VCaP (cell line): Measurements from ENCODE around the gene CLCN6.

Source experiments
- H3K27ac ChIP-seq: fragments of 450-650 bp; 2 replicates; pipeline ENCODE4 v1.5.1; 2017
- TF ChIP-seq, protein P1 (sequence below): fragments of 450-650 bp; conservative IDR thresholded peaks from 2 replicates; pipeline ENCODE4 v1.5.1; 2017; ENCODE audit warnings: mild to moderate bottlenecking, moderate library complexity

Gene CLCN6

DNA sequence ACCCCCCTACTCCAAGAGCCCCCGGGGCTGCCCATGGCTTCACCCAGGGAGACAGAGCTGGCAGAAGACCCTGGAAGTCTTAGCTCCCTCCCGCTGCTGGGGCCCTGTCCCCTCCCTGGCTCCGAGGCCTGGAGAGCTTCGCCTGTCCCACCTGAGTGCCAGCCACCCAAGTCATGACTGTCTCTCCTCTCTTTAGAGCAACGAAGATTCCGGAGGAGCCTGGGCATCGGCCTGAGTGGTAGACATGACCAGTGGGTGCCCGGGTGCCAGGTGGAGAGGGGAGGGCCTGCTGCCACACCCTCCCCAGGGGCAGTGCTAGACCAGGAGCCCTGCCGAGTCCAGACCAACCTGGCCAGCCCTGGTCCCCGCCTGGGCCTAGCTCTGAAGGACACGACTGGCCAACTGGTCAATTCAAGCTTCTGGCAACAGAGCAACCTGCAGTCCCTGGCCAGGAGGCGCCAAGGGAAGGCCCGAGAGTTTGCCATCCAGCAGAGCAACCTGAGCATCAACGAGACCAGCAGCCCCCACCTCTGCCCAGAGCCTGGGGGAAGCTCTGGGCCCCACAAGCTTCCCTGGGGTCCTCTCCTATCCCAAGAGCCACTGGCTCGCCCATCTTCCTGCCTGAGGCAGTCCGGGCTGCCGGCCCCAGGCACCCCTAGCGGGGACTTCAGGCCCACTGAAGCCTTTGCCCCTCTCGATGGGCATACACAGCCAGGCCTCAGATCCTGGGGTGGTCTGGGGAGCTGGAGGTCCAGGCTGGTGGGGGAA lies 40.1 kb upstream of the CLCN6 start:
- no peak overlapping the region for H3K27ac ChIP-seq
- TF ChIP-seq, protein P1, sequence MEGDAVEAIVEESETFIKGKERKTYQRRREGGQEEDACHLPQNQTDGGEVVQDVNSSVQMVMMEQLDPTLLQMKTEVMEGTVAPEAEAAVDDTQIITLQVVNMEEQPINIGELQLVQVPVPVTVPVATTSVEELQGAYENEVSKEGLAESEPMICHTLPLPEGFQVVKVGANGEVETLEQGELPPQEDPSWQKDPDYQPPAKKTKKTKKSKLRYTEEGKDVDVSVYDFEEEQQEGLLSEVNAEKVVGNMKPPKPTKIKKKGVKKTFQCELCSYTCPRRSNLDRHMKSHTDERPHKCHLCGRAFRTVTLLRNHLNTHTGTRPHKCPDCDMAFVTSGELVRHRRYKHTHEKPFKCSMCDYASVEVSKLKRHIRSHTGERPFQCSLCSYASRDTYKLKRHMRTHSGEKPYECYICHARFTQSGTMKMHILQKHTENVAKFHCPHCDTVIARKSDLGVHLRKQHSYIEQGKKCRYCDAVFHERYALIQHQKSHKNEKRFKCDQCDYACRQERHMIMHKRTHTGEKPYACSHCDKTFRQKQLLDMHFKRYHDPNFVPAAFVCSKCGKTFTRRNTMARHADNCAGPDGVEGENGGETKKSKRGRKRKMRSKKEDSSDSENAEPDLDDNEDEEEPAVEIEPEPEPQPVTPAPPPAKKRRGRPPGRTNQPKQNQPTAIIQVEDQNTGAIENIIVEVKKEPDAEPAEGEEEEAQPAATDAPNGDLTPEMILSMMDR: no peak

DNA sequence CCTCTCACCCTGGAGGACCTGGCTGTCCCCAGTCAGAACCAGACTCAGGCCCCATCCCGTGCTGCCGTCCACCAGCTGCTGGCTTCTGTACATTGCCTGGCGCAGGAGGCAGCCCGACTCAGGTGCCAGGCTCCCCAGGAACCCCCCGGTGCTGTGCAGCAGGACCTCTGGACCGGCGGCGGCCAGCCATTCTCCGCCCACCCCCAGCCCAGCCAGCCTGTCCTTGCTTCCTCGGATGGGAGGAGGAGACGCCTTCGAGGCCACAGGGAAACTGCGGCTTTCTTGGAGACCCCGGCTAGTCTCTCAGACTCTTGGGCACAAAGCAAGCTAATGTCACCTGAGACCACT lies 39.6 kb upstream of the CLCN6 start:
- TF ChIP-seq, protein P1: no peak
- no peak overlapping the region for H3K27ac ChIP-seq

DNA sequence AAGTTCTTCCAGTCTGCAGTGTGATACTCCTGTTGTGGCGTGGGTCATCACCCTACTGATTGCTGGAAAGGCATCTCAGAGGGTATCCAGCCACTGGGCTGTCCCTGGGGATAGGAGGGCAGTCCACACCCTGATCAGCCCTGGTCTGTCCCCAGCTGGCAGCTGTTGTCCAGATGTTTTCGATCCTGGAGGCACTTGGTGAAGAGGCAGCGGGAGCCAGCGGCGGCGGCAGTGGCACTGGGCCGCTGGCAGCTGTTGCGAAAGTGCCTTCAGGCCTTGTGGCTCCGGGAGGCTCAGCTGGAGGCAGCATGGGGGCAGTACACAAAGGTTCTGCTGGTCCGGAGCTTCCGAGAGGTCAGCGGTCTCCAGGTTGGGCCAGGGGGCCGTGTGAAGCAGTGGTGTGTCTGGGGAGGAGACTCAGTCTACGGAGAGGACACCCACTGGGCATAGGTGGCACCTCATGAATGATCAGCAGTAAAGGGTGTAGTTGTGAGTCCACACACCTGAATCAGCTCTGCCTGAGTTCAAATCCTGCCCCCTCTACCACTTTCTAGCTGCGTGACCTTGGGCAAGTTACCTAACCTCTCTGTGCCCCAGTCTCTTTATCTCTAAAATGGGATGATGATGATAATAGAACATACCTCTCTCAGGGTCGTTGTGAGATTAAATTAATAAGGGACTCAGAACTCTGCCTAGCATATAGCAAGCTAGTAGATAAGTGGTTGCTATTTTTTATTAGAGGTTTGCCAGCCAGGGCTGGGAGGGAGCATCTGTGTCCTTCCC lies 37.9 kb upstream of the CLCN6 start:
- no peak overlapping the region for H3K27ac ChIP-seq
- TF ChIP-seq, protein P1: no peak

DNA sequence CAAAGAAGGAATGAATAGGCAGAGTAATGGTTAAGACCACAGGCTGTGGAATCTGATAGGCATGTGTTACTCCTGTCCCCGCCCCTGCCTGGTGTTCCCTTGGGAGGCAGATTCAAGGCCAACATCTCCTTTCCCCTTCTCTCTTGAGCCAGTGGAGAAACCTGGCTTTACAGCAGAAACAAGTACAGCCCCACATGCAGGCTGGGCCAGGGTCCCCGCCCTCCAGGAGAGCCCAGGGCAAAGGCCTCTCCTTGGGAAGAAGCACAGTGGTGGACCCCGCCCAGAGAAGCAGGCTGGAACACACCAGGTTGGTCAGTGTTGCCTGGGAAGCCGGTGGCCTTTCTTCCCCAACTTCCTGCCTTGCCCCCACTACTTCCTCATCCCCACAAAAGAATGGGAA lies 37.2 kb upstream of the CLCN6 start:
- TF ChIP-seq, protein P1: no peak
- H3K27ac ChIP-seq: no peak overlapping the region

DNA sequence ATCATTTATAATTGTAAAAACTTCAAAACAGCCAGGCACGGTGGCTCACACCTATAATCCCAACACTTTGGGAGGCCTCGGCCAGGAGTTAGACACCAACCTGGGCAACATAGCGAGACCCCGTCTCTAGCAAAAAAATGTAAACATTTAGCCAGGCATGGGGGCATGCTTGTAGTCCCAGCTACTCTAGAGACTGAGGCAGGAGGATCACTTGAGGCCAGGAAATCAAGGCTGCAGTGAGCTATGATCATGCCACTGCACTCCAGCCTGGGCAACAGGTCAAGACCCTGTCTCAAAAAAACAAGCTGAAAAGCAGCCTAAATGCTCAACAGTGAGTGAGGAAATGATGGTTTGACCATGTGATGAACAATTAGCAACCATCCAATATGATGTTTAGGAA lies 36.7 kb upstream of the CLCN6 start:
- TF ChIP-seq, protein P1: no peak
- H3K27ac ChIP-seq: no peak overlapping the region

DNA sequence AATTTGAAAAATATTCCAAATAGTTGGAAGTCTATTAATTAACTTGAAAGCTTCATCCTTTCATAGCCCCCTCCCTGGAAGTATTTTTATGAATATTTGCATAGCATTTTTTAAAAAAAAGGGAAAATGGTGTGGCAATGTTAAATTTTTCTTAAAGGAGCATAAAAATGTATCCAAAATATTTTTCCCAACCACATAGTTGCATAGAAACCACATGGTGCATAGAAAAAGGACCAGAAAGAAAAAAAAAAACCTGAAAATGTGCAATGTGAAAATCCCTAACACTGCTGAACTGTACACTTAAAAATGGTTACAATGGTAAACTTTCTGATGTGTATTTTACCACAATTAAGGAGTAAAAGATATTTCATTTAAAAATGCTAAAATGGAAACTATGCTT lies 36.0 kb upstream of the CLCN6 start:
- TF ChIP-seq, protein P1: no peak
- H3K27ac ChIP-seq: no peak overlapping the region

DNA sequence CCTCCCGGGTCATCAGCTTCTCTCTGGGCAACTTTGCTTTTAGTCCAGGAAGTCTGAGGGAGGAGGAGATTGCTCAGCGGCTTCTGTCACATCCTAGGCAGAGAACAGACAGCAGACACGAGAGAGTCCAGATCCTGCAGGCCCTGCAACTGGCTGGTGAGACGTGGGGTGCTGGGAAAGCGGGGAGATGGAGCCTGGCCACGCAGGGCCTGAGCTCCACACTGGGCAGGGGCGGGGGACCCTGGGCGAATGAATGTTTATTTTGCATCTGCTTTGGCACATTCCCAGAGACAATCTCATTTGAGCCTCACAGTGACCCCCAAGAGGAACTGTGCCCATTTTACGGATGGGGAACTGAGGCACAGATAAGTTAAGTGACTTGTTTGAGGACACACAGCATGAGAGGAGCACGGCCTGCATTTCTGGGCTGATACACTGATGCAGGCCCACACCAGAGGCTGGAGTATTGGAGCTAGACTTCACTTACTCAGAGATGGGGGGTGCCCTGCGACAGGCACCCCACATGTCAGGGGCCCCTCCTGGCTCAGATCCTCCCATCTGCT lies 34.4 kb upstream of the CLCN6 start:
- TF ChIP-seq, protein P1: no peak
- no peak overlapping the region for H3K27ac ChIP-seq
